Jurkat, Clone E6-1 (cell line): Measurements from ENCODE around the gene FUT8.

Experiments used
- DNase-seq: peaks from one replicate; pipeline ENCODE4 v3.0.0-alpha.2; 2011; ENCODE audit warnings: low read depth, low spot score
- H3K4me3 ChIP-seq: 2 replicates; pipeline ENCODE4 v1.5.1; 2011; ENCODE audit warnings: mild to moderate bottlenecking, low read length, control low read depth, moderate library complexity

FUT8 gene

GRCh38 chr14:65720743-65721142, 308.2 kb downstream of the FUT8 start:
- no peak overlapping the region for H3K4me3 ChIP-seq
- no peak for DNase-seq

GRCh38 chr14:65723348-65723747, 310.8 kb downstream of the FUT8 start:
- peak; percentile 55 for DNase-seq
- no peak overlapping the region for H3K4me3 ChIP-seq

GRCh38 chr14:65728604-65729003, 316.1 kb downstream of the FUT8 start:
- DNase-seq, result no peak

GRCh38 chr14:65729566-65729965, 317.0 kb downstream of the FUT8 start:
- no peak for DNase-seq
- no peak overlapping the region for H3K4me3 ChIP-seq

More at GRCh38 chr14:65728604-65729003, 316.1 kb downstream of the FUT8 start:
- no peak overlapping the region for H3K4me3 ChIP-seq

GRCh38 chr14:65731933-65732506, 319.5 kb downstream of the FUT8 start:
- DNase-seq, result no peak
- H3K4me3 ChIP-seq, result no peak overlapping the region

GRCh38 chr14:65738339-65738738, 325.8 kb downstream of the FUT8 start:
- DNase-seq, result no peak
- H3K4me3 ChIP-seq, result no peak overlapping the region

- H3K4me3 ChIP-seq, result no peak overlapping the region
- no peak for DNase-seq
Observed at GRCh38 chr14:65745396-65746190, 333.1 kb downstream of the FUT8 start.

GRCh38 chr14:65748796-65749195, 336.3 kb downstream of the FUT8 start:
- H3K4me3 ChIP-seq, result no peak overlapping the region
- DNase-seq, result no peak

- no peak overlapping the region for H3K4me3 ChIP-seq
- no peak for DNase-seq
Observed at GRCh38 chr14:65749287-65749686, 336.8 kb downstream of the FUT8 start.

GRCh38 chr14:65750906-65751305, 338.4 kb downstream of the FUT8 start:
- DNase-seq, result no peak
- no peak overlapping the region for H3K4me3 ChIP-seq

GRCh38 chr14:65751510-65751909, 339.0 kb downstream of the FUT8 start:
- H3K4me3 ChIP-seq, result no peak overlapping the region
- no peak for DNase-seq

GRCh38 chr14:65753061-65753460, 340.5 kb downstream of the FUT8 start:
- H3K4me3 ChIP-seq, result no peak overlapping the region
- DNase-seq, result no peak

GRCh38 chr14:65755331-65755730, 342.8 kb downstream of the FUT8 start:
- no peak for DNase-seq
- no peak overlapping the region for H3K4me3 ChIP-seq

GRCh38 chr14:65756880-65757279, 344.4 kb downstream of the FUT8 start:
- DNase-seq, result no peak
- no peak overlapping the region for H3K4me3 ChIP-seq

- H3K4me3 ChIP-seq, result no peak overlapping the region
- DNase-seq, result no peak
Observed at GRCh38 chr14:65769151-65769550, 356.6 kb downstream of the FUT8 start.

GRCh38 chr14:65770681-65771080, 358.2 kb downstream of the FUT8 start:
- H3K4me3 ChIP-seq, result no peak overlapping the region
- no peak for DNase-seq

- no peak for DNase-seq
- no peak overlapping the region for H3K4me3 ChIP-seq
Observed at GRCh38 chr14:65771271-65771670, 358.7 kb downstream of the FUT8 start.

GRCh38 chr14:65772466-65772865, 359.9 kb downstream of the FUT8 start:
- DNase-seq, result no peak
- H3K4me3 ChIP-seq, result no peak overlapping the region

- H3K4me3 ChIP-seq, result no peak overlapping the region
- no peak for DNase-seq
Observed at GRCh38 chr14:65772921-65773574, 360.5 kb downstream of the FUT8 start.

GRCh38 chr14:65774041-65774440, 361.5 kb downstream of the FUT8 start:
- DNase-seq, result no peak
- no peak overlapping the region for H3K4me3 ChIP-seq
